HEK293 (cell line): ENCODE results near the gene NUBPL.

Experiments used
- TCF7L2 ChIP-seq: IDR thresholded peaks from 2 replicates; pipeline ENCODE4 v1.6.1; 2011; ENCODE audit warnings: low read depth, mild to moderate bottlenecking, inconsistent platforms, low read length, moderate library complexity, borderline replicate concordance
- TRIM28 ChIP-seq: IDR thresholded peaks from 2 replicates; pipeline ENCODE4 v1.6.1; 2011; ENCODE audit warnings: low read length, control low read depth, borderline replicate concordance
- ZBTB48 ChIP-seq: fragments of 450-650 bp; formaldehyde crosslinking; IDR thresholded peaks from 2 replicates; pipeline ENCODE4 v1.5.1; 2016; ENCODE audit warnings: missing biosample characterization, missing genetic modification characterization
- ZBTB7A ChIP-seq: fragments of 450-650 bp; formaldehyde crosslinking; IDR thresholded peaks from 2 replicates; pipeline ENCODE4 v1.5.1; 2016; ENCODE audit warnings: low read depth, missing biosample characterization, missing genetic modification characterization
- ZNF133 ChIP-seq: fragments of 450-650 bp; formaldehyde crosslinking; IDR thresholded peaks from 2 replicates; pipeline ENCODE4 v1.5.1; 2016; ENCODE audit warnings: missing biosample characterization, missing genetic modification characterization
- ZNF138 ChIP-seq: fragments of 450-650 bp; formaldehyde crosslinking; IDR thresholded peaks from 2 replicates; pipeline ENCODE4 v1.5.1; 2016; ENCODE audit warnings: missing biosample characterization, missing genetic modification characterization, borderline replicate concordance
- ZNF140 ChIP-seq: fragments of 450-650 bp; formaldehyde crosslinking; IDR thresholded peaks from 2 replicates; pipeline ENCODE4 v1.5.1; 2016; ENCODE audit warnings: missing biosample characterization, missing genetic modification characterization
- ZNF24 ChIP-seq: fragments of 450-650 bp; formaldehyde crosslinking; IDR thresholded peaks from 2 replicates; pipeline ENCODE4 v1.5.1; 2016; ENCODE audit warnings: missing biosample characterization, missing genetic modification characterization
- ZNF76 ChIP-seq: fragments of 450-650 bp; formaldehyde crosslinking; IDR thresholded peaks from 2 replicates; pipeline ENCODE4; 2016; ENCODE audit warnings: low read depth, missing biosample characterization, missing genetic modification characterization, borderline replicate concordance
- ZSCAN30 ChIP-seq: fragments of 450-650 bp; IDR thresholded peaks from 2 replicates; pipeline ENCODE4 v1.5.1; 2018; ENCODE audit warnings: missing biosample characterization, mild to moderate bottlenecking, missing genetic modification characterization, moderate library complexity
- TF ChIP-seq, protein P1 (sequence below): fragments of 450-650 bp; formaldehyde crosslinking; IDR thresholded peaks from 2 replicates; pipeline ENCODE4 v1.5.1; 2016; ENCODE audit warnings: missing biosample characterization, missing genetic modification characterization
- TF ChIP-seq, protein P2 (sequence below): fragments of 450-650 bp; formaldehyde crosslinking; IDR thresholded peaks from 2 replicates; pipeline ENCODE4 v1.5.1; 2016; ENCODE audit warnings: missing biosample characterization, missing genetic modification characterization
- TF ChIP-seq, protein P3 (sequence below): fragments of 450-650 bp; formaldehyde crosslinking; IDR thresholded peaks from 2 replicates; pipeline ENCODE4 v1.5.1; 2016; ENCODE audit warnings: missing biosample characterization, missing genetic modification characterization
- TF ChIP-seq, protein P4 (sequence below): fragments of 450-650 bp; formaldehyde crosslinking; IDR thresholded peaks from 2 replicates; pipeline ENCODE4 v1.5.1; 2016; ENCODE audit warnings: missing biosample characterization, missing genetic modification characterization

DNA sequence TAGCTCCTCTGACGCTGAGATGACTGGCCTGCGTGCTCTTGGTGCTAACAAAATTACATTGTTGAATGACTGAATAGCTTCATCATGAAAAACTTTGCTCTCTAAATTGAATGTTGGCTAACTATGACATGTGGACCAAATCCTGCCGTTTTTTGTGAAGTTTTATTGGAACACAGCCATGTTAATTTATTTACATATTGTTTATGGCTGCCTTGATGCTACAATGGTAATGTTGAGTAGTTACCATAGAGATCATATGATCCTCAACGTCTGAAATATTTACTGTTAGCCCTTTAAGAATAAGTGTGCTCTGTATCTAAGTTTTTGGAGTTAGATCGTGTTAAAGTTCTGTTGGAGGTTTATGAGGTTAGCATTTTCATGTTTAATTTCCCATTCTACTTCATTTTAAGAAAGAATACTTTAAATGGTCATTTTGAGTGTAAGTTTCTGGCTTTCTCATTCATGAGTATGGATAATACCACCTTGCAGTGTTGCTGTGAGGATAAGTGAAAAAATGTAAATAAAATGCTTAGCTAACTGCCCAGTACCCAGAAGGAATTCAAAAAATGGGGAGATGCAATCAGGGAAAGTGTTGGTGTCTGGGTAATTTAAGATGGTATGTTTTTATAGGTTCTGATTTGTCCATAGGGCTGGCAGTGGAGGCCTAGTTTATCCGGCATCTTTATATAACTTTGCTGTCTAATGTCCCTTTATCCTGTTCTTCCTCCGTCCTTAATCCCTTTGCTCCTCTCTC is 35.3 kb downstream of the NUBPL start:
- TF ChIP-seq ZNF133 (tag by site-specific recombination) (no peak), ZNF140 (tag by site-specific recombination) (no peak), TCF7L2 (no peak), ZBTB48 (tag by site-specific recombination) (no peak), ZNF76 (tag by site-specific recombination) (no peak), ZSCAN30 (tag by site-specific recombination) (no peak), ZBTB7A (tag by site-specific recombination) (no peak), ZNF138 (no peak), ZNF24 (tag by site-specific recombination) (no peak), TRIM28 (no peak)
- TF ChIP-seq, protein P1, sequence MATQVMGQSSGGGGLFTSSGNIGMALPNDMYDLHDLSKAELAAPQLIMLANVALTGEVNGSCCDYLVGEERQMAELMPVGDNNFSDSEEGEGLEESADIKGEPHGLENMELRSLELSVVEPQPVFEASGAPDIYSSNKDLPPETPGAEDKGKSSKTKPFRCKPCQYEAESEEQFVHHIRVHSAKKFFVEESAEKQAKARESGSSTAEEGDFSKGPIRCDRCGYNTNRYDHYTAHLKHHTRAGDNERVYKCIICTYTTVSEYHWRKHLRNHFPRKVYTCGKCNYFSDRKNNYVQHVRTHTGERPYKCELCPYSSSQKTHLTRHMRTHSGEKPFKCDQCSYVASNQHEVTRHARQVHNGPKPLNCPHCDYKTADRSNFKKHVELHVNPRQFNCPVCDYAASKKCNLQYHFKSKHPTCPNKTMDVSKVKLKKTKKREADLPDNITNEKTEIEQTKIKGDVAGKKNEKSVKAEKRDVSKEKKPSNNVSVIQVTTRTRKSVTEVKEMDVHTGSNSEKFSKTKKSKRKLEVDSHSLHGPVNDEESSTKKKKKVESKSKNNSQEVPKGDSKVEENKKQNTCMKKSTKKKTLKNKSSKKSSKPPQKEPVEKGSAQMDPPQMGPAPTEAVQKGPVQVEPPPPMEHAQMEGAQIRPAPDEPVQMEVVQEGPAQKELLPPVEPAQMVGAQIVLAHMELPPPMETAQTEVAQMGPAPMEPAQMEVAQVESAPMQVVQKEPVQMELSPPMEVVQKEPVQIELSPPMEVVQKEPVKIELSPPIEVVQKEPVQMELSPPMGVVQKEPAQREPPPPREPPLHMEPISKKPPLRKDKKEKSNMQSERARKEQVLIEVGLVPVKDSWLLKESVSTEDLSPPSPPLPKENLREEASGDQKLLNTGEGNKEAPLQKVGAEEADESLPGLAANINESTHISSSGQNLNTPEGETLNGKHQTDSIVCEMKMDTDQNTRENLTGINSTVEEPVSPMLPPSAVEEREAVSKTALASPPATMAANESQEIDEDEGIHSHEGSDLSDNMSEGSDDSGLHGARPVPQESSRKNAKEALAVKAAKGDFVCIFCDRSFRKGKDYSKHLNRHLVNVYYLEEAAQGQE: no peak
- TF ChIP-seq, protein P2, sequence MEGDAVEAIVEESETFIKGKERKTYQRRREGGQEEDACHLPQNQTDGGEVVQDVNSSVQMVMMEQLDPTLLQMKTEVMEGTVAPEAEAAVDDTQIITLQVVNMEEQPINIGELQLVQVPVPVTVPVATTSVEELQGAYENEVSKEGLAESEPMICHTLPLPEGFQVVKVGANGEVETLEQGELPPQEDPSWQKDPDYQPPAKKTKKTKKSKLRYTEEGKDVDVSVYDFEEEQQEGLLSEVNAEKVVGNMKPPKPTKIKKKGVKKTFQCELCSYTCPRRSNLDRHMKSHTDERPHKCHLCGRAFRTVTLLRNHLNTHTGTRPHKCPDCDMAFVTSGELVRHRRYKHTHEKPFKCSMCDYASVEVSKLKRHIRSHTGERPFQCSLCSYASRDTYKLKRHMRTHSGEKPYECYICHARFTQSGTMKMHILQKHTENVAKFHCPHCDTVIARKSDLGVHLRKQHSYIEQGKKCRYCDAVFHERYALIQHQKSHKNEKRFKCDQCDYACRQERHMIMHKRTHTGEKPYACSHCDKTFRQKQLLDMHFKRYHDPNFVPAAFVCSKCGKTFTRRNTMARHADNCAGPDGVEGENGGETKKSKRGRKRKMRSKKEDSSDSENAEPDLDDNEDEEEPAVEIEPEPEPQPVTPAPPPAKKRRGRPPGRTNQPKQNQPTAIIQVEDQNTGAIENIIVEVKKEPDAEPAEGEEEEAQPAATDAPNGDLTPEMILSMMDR (tag by site-specific recombination): no peak
- TF ChIP-seq, protein P3, sequence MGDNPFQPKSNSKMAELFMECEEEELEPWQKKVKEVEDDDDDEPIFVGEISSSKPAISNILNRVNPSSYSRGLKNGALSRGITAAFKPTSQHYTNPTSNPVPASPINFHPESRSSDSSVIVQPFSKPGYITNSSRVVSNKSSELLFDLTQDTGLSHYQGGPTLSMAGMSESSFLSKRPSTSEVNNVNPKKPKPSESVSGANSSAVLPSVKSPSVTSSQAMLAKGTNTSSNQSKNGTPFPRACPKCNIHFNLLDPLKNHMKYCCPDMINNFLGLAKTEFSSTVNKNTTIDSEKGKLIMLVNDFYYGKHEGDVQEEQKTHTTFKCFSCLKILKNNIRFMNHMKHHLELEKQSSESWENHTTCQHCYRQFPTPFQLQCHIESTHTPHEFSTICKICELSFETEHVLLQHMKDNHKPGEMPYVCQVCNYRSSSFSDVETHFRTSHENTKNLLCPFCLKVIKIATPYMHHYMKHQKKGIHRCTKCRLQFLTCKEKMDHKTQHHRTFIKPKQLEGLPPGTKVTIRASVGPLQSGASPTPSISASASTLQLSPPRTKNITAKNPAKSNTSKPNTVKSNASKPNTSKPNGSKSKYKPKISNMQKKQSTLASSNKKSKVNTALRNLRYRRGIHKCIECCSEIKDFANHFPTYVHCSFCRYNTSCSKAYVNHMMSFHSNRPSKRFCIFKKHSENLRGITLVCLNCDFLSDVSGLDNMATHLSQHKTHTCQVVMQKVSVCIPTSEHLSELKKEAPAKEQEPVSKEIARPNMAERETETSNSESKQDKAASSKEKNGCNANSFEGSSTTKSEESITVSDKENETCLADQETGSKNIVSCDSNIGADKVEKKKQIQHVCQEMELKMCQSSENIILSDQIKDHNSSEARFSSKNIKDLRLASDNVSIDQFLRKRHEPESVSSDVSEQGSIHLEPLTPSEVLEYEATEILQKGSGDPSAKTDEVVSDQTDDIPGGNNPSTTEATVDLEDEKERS (tag by site-specific recombination): no peak
- TF ChIP-seq, protein P4, sequence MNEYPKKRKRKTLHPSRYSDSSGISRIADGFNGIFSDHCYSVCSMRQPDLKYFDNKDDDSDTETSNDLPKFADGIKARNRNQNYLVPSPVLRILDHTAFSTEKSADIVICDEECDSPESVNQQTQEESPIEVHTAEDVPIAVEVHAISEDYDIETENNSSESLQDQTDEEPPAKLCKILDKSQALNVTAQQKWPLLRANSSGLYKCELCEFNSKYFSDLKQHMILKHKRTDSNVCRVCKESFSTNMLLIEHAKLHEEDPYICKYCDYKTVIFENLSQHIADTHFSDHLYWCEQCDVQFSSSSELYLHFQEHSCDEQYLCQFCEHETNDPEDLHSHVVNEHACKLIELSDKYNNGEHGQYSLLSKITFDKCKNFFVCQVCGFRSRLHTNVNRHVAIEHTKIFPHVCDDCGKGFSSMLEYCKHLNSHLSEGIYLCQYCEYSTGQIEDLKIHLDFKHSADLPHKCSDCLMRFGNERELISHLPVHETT (tag by site-specific recombination): no peak
